ENCODE results near the gene ADARB2. TPM values are rescaled to one million over a fixed set of nuclear protein-coding genes. Genes with fewer than 3 reads are reported as not detected.

ADARB2 gene
- total and polyA plus RNA-seq, 4 donors, result 0.55 to 0.70 (median 0.59) TPM; not detected in 1

- TF ChIP-seq TAF1 (conservative IDR thresholded peaks at IDR 0.05), result no peak
- no peak for TF ChIP-seq GABPA (IDR thresholded peaks at IDR 0.05 in 1 of 2, conservative IDR thresholded peaks at IDR 0.05 in 1 of 2)
- no peak for TF ChIP-seq RAD21 (IDR thresholded peaks at IDR 0.05)
- TF ChIP-seq REST (IDR thresholded peaks at IDR 0.05), result no peak
- no peak for TF ChIP-seq MAX (IDR thresholded peaks at IDR 0.05)
- no peak for TF ChIP-seq SP1 (IDR thresholded peaks at IDR 0.05)
- TF ChIP-seq HNF4G (IDR thresholded peaks at IDR 0.05), result no peak
- TF ChIP-seq FOXA1 (IDR thresholded peaks at IDR 0.05), result no peak
- no peak for TF ChIP-seq HNF4A (conservative IDR thresholded peaks at IDR 0.05)
- TF ChIP-seq JUND (IDR thresholded peaks at IDR 0.05), result no peak
- TF ChIP-seq EGR1 (IDR thresholded peaks at IDR 0.05; ENCODE audit: low read depth in 2 of 2), result no peak
- 5% methylated on average over 43 of the region's 43 CpGs for WGBS
- Histone ChIP-seq H3K36me3 (ENCODE audit: control insufficient read depth in 4 of 4, insufficient read depth in 3 of 4, low read depth in 1 of 4, low read length in 3 of 4) (no peaks in the 10 kb centered on the region), H3K27me3 (ENCODE audit: control insufficient read depth in 4 of 4, insufficient read depth in 4 of 4, low read length in 3 of 4) (peaks cover 0 to 14% (median 3%) of the 10 kb centered on the region in 4 donors), H3K4me1 (ENCODE audit: control insufficient read depth in 4 of 4, insufficient read depth in 4 of 4, low read length in 3 of 4) (peaks cover 0 to 9% (median 2%) of the 10 kb centered on the region in 4 donors), H3K9me3 (ENCODE audit: control insufficient read depth in 4 of 4, low read length in 3 of 4) (no peaks in the 10 kb centered on the region), H3K27ac (ENCODE audit: low read depth in 1 of 2, low read length in 2 of 2) (no peak overlapping the region), H3K9ac (ENCODE audit: low read depth in 1 of 2, low read length in 2 of 2) (no peak overlapping the region), H3K4me3 (ENCODE audit: low read depth in 1 of 3, low read length in 3 of 3) (no peak overlapping the region)
- DNase-seq (ENCODE audit: low spot score), result no peak
Observed at GRCh38 chr10:1736144-1736971, 967 bp downstream of the ADARB2 start.

GRCh38 chr10:1735562-1735961, 1.8 kb downstream of the ADARB2 start:
- 60% methylated on average over 8 of the region's 8 CpGs for WGBS
- peaks cover 0 to 11% (median 3%) of the 10 kb centered on the region in 4 donors for H3K27me3 ChIP-seq (ENCODE audit: control insufficient read depth in 4 of 4, insufficient read depth in 4 of 4, low read length in 3 of 4)
- H3K36me3 ChIP-seq (ENCODE audit: control insufficient read depth in 4 of 4, insufficient read depth in 3 of 4, low read depth in 1 of 4, low read length in 3 of 4), result no peaks in the 10 kb centered on the region
- DNase-seq (ENCODE audit: low spot score), result no peak
- no peak overlapping the region for H3K27ac ChIP-seq (ENCODE audit: low read depth in 1 of 2, low read length in 2 of 2)
- H3K4me3 ChIP-seq (ENCODE audit: low read depth in 1 of 3, low read length in 3 of 3), result no peak overlapping the region
- no peak overlapping the region for H3K9ac ChIP-seq (ENCODE audit: low read depth in 1 of 2, low read length in 2 of 2)
- peaks cover 0 to 9% (median 2%) of the 10 kb centered on the region in 4 donors for H3K4me1 ChIP-seq (ENCODE audit: control insufficient read depth in 4 of 4, insufficient read depth in 4 of 4, low read length in 3 of 4)
- H3K9me3 ChIP-seq (ENCODE audit: control insufficient read depth in 4 of 4, low read length in 3 of 4), result no peaks in the 10 kb centered on the region
- no peak for TF ChIP-seq EGR1 (IDR thresholded peaks at IDR 0.05; ENCODE audit: low read depth in 2 of 2)
- TF ChIP-seq YY1 (IDR thresholded peaks at IDR 0.05), result no peak
- TF ChIP-seq GABPA (IDR thresholded peaks at IDR 0.05 in 1 of 2, conservative IDR thresholded peaks at IDR 0.05 in 1 of 2), result no peak
- TF ChIP-seq NR2F2 (IDR thresholded peaks at IDR 0.05), result no peak
- no peak for TF ChIP-seq RXRA (IDR thresholded peaks at IDR 0.05)
- no peak for TF ChIP-seq HNF4A (conservative IDR thresholded peaks at IDR 0.05)
- no peak for TF ChIP-seq HNF4G (IDR thresholded peaks at IDR 0.05)
- no peak for TF ChIP-seq ZBTB33 (IDR thresholded peaks at IDR 0.05)
- no peak for TF ChIP-seq MAX (IDR thresholded peaks at IDR 0.05)
- TF ChIP-seq FOXA2 (IDR thresholded peaks at IDR 0.05), result no peak
- no peak for TF ChIP-seq JUND (IDR thresholded peaks at IDR 0.05)
- TF ChIP-seq REST (IDR thresholded peaks at IDR 0.05), result no peak
- no peak for TF ChIP-seq RAD21 (IDR thresholded peaks at IDR 0.05)
- TF ChIP-seq CTCF (IDR thresholded peaks at IDR 0.05; ENCODE audit: low read depth, low read length, missing input control), result no peak
- TF ChIP-seq ATF3 (IDR thresholded peaks at IDR 0.05), result no peak
